NCI-H1417 treated with DMSO at 0.1 percent for 48 hours (cell line): Measurements from ENCODE around the gene HEMK1.
A peak's percentile ranks its signal among the peaks of the same experiment; 100 is the strongest.

Experiments used
- DNase-seq: peaks from one replicate; lab custom pipeline; 2025; lab: John Stamatoyannopoulos, UW

Gene HEMK1

GRCh38 chr3:50568947-50569749 is at the start of gene HEMK1:
Gene HEMK1, plus strand, starts transcription at chr3:50569522. Its CDS starts 1,583 bp downstream, at chr3:50571105.
- DNase-seq, result peak; percentile 57

GRCh38 chr3:50520849-50521248 is 48.5 kb upstream of the HEMK1 start:
- DNase-seq, result no peak

GRCh38 chr3:50521572-50521971 is 47.8 kb upstream of the HEMK1 start:
- no peak for DNase-seq

GRCh38 chr3:50523279-50523811 is 46.0 kb upstream of the HEMK1 start:
- no peak for DNase-seq

- no peak for DNase-seq
Observed at GRCh38 chr3:50524746-50525145, 44.6 kb upstream of the HEMK1 start.

- DNase-seq, result no peak
Observed at GRCh38 chr3:50525191-50525910, 44.0 kb upstream of the HEMK1 start.

GRCh38 chr3:50525987-50526386 is 43.3 kb upstream of the HEMK1 start:
- no peak for DNase-seq

- no peak for DNase-seq
Observed at GRCh38 chr3:50530001-50530970, 39.0 kb upstream of the HEMK1 start.

- no peak for DNase-seq
Observed at GRCh38 chr3:50531201-50531600, 38.1 kb upstream of the HEMK1 start.

GRCh38 chr3:50532062-50532705 is 37.1 kb upstream of the HEMK1 start:
- DNase-seq, result no peak

GRCh38 chr3:50533316-50533715 is 36.0 kb upstream of the HEMK1 start:
- DNase-seq, result no peak

GRCh38 chr3:50533807-50534461 is 35.4 kb upstream of the HEMK1 start:
- no peak for DNase-seq

GRCh38 chr3:50534681-50535330 is 34.5 kb upstream of the HEMK1 start:
- no peak for DNase-seq

GRCh38 chr3:50536471-50537180 is 32.7 kb upstream of the HEMK1 start:
- no peak for DNase-seq

GRCh38 chr3:50537421-50538129 is 31.7 kb upstream of the HEMK1 start:
- no peak for DNase-seq

- no peak for DNase-seq
Observed at GRCh38 chr3:50539356-50540286, 29.7 kb upstream of the HEMK1 start.

GRCh38 chr3:50542177-50543034 is 26.9 kb upstream of the HEMK1 start:
- DNase-seq, result peak; percentile 21
